Measurements from ENCODE around the gene TCEANC2. TPM values are rescaled to one million over a fixed set of nuclear protein-coding genes. Genes with fewer than 3 reads are reported as not detected.

TCEANC2 gene
- total RNA-seq, 1 experiment from 2014 or later: 5.3 TPM

DNA sequence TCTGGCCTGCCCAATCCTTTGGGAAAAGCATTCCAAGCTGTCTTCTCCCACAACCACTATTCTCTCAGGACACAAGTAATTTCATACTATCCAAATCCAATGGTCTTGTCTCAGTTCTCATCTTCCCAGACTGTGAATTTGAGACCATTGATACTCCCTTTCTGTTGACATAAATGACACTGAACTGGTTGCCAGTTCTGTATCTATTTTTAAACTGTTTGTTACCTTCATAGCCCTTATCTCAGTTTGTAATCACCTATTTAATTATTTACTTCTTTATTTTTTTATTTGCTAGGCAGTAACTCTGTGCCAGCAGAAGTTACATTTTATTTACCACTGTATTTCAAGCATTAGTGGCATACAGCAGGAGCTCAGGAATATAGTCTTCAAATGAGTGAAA, 24.0 kb downstream of the TCEANC2 start:
- Histone ChIP-seq H2BK15ac (ENCODE audit: low read depth, low read length) (no peak overlapping the region), H2BK20ac (ENCODE audit: low read depth, low read length, poor library complexity, severe bottlenecking) (no peak overlapping the region), H3K18ac (ENCODE audit: insufficient read length, low read depth, low read length) (no peak overlapping the region), H3K79me1 (ENCODE audit: insufficient read depth, low read depth, low read length, poor library complexity, severe bottlenecking) (no peaks in the 10 kb centered on the region), H3K4me2 (ENCODE audit: insufficient read depth, insufficient read length, low read length) (no peak overlapping the region), H3K27me3 (ENCODE audit: insufficient read depth, low read length) (no peaks in the 10 kb centered on the region), H3K23me2 (ENCODE audit: insufficient read length, low read depth, low read length, poor library complexity, severe bottlenecking) (no peaks in the 10 kb centered on the region), H4K5ac (ENCODE audit: insufficient read length, low read depth, low read length) (no peak overlapping the region), H3K79me2 (ENCODE audit: insufficient read depth, low read length) (no peaks in the 10 kb centered on the region), H4K91ac (ENCODE audit: insufficient read length, low read depth, low read length) (no peak overlapping the region), H2BK12ac (ENCODE audit: insufficient read length, low read depth, low read length) (no peak overlapping the region), H2BK5ac (ENCODE audit: insufficient read length, low read length) (no peak overlapping the region), H4K8ac (replicated peaks; ENCODE audit: insufficient read length, low read depth, low read length) (no peak overlapping the region), H2AFZ (ENCODE audit: low read length) (no peak overlapping the region), H2BK120ac (ENCODE audit: low read depth, low read length, poor library complexity, severe bottlenecking) (no peak overlapping the region), H3K14ac (ENCODE audit: insufficient read depth, low read length) (no peak overlapping the region), H4K20me1 (ENCODE audit: control insufficient read depth, insufficient read depth, insufficient read length) (no peaks in the 10 kb centered on the region), H3K4me1 (ENCODE audit: insufficient read depth, low read length) (no peaks in the 10 kb centered on the region), H3K23ac (ENCODE audit: insufficient read length, low read depth, low read length) (no peak overlapping the region), H3T11ph (ENCODE audit: low read length) (no peak overlapping the region), H2AK5ac (ENCODE audit: insufficient read length, low read length) (no peak overlapping the region), H3K9me3 (ENCODE audit: control insufficient read depth, low read depth, low read length) (no peaks in the 10 kb centered on the region), H3K56ac (ENCODE audit: insufficient read length, low read depth, low read length) (no peak overlapping the region), H3K27ac (ENCODE audit: insufficient read length, low read depth, low read length) (no peak overlapping the region), H3K4ac (ENCODE audit: low read depth, low read length) (no peak overlapping the region), H3K9ac (ENCODE audit: extremely low read depth, insufficient read length, low read length) (no peak overlapping the region)
- no peaks in the 10 kb centered on the region; a peak in 1 of 7 replicates for H3K36me3 Mint-ChIP-seq (ENCODE audit: insufficient read depth in 1 of 3, low read depth in 3 of 3)
- TF ChIP-seq, protein P1, sequence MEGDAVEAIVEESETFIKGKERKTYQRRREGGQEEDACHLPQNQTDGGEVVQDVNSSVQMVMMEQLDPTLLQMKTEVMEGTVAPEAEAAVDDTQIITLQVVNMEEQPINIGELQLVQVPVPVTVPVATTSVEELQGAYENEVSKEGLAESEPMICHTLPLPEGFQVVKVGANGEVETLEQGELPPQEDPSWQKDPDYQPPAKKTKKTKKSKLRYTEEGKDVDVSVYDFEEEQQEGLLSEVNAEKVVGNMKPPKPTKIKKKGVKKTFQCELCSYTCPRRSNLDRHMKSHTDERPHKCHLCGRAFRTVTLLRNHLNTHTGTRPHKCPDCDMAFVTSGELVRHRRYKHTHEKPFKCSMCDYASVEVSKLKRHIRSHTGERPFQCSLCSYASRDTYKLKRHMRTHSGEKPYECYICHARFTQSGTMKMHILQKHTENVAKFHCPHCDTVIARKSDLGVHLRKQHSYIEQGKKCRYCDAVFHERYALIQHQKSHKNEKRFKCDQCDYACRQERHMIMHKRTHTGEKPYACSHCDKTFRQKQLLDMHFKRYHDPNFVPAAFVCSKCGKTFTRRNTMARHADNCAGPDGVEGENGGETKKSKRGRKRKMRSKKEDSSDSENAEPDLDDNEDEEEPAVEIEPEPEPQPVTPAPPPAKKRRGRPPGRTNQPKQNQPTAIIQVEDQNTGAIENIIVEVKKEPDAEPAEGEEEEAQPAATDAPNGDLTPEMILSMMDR (conservative IDR thresholded peaks at IDR 0.05): no peak
- no peak overlapping the region for H3K27ac Mint-ChIP-seq
- H3K9me3 Mint-ChIP-seq: no peaks in the 10 kb centered on the region; a peak in 1 of 5 replicates
- no peak for DNase-seq
- H3K4me3 Mint-ChIP-seq: no peak overlapping the region
- H3K27me3 Mint-ChIP-seq (ENCODE audit: low read depth): no peaks in the 10 kb centered on the region
- peaks cover 3% of the 10 kb centered on the region in 2 experiments for H3K4me1 Mint-ChIP-seq
